H1 (cell line): ENCODE results near the gene TNFRSF6B. TPM values are rescaled to one million over a fixed set of nuclear protein-coding genes. Genes with fewer than 3 reads are reported as not detected.

ENCODE experiments used
- BACH1 ChIP-seq: IDR thresholded peaks from 2 replicates; pipeline ENCODE4 v1.6.1; 2012; ENCODE audit warnings: low read length, improper control_type of control experiment
- CHD1 ChIP-seq: IDR thresholded peaks from 2 replicates; pipeline ENCODE4 v1.6.1; 2012; ENCODE audit warnings: low read depth, low read length, improper control_type of control experiment
- MAX ChIP-seq: IDR thresholded peaks from 2 replicates; pipeline ENCODE4 v1.6.1; 2012; ENCODE audit warnings: inconsistent platforms
- SAP30 ChIP-seq: fragments of 300-600 bp; sonication (generic); IDR thresholded peaks from 2 replicates; pipeline ENCODE4 v1.7.1; 2012; ENCODE audit warnings: low read length, moderate library complexity, mild to moderate bottlenecking, inconsistent platforms; ENCODE audit not compliant: insufficient read depth, insufficient replicate concordance
- SP2 ChIP-seq: IDR thresholded peaks from 2 replicates; pipeline ENCODE4 v1.6.1; 2012; ENCODE audit warnings: mild to moderate bottlenecking, low read length, inconsistent platforms
- polyA plus RNA-seq, 7 experiments: library from polyadenylated mRNA; depleted of rRNA in 3 of 7; stranded (reverse) in 5 of 7; unstranded in 2 of 7; fragments of >200 nt in 5 of 7; fragments of 200-250 nt in 2 of 7; gene quantifications; 1 replicate in 5 of 7; 2 replicates in 1 of 7; 4 replicates in 1 of 7; pipeline versions ENCODE4 v1.2.1 to v1.2.3, GENCODE V29; 2011 to 2013; ENCODE audit warnings: missing spikeins in 2 of 7, mixed read lengths in 2 of 7
- total RNA-seq: library from RNA; stranded (reverse); fragmentation: NEBNext Ultra II Directional; extraction: Animal tissue kit (Norgen Biotek cat#: 25700); gene quantifications from 2 replicates; pipeline ENCODE4 v1.2.1, GENCODE V29; 2021

TNFRSF6B gene
- total and polyA plus RNA-seq, 2 of the 8 experiments (the other 6 are each of a cell fraction or from before 2014, with no cell fraction given) = 3.1 TPM; not detected in 1

- TF ChIP-seq SAP30 (no peak), SP2 (no peak), CHD1 (no peak), MAX (no peak), BACH1 (peak; percentile 64)
These were observed 43.7 kb downstream of the TNFRSF6B start (continued) for GRCh38 chr20:63740070-63740626.
